Tibial nerve (tissue), 4 donors: ENCODE measurements around the gene SYCP1. TPM values are rescaled to one million over a fixed set of nuclear protein-coding genes. Genes with fewer than 3 reads are reported as not detected.
"Not testable (repeated sequence)": the region's sequence is repeated elsewhere in the genome, so short reads cannot be mapped to it uniquely, and the experiment has no call there.

Experiments used
- DNase-seq, 2 donors: peaks; one replicate each; pipeline ENCODE4 v3.0.0-alpha.2; 2019; ENCODE audit warnings: low spot score in 2 of 2
- H3K27ac ChIP-seq, 4 donors: fragments of 200-600 bp; sonication (generic) in 3 of 4; one replicate each; pipeline ENCODE4 v1.5.1; 2017 to 2019; ENCODE audit warnings: mild to moderate bottlenecking in 1 of 4
- H3K27me3 ChIP-seq, 2 donors: fragments of 200-600 bp; sonication (generic) in 1 of 2; one replicate each; pipeline versions ENCODE4 v1.5.1 to v1.6.0; 2017 to 2019
- H3K36me3 ChIP-seq, 3 donors: fragments of 200-600 bp; sonication (generic); one replicate each; pipeline ENCODE4 v1.5.1; 2018 to 2019
- H3K4me1 ChIP-seq, 4 donors: fragments of 200-600 bp; sonication (generic) in 3 of 4; one replicate each; pipeline ENCODE4 v1.5.1; 2017 to 2019
- H3K4me3 ChIP-seq, 4 donors: fragments of 200-600 bp; sonication (generic) in 3 of 4; one replicate each; pipeline ENCODE4 v1.5.1; 2017 to 2019; ENCODE audit warnings: mild to moderate bottlenecking in 1 of 4, moderate library complexity in 1 of 4
- H3K9me3 ChIP-seq, 4 donors: fragments of 200-600 bp; sonication (generic) in 3 of 4; one replicate each; pipeline ENCODE4 v1.5.1; 2017 to 2019
- EP300 ChIP-seq, 2 donors: sonication (generic); formaldehyde crosslinking; IDR thresholded peaks; one replicate each; pipeline ENCODE4 v1.6.1; 2017; ENCODE audit warnings: antibody characterized with exemption in 2 of 2, mild to moderate bottlenecking in 1 of 2
- POLR2A ChIP-seq, 2 donors: fragments of 450-650 bp; IDR thresholded peaks; one replicate each; pipeline ENCODE4 v1.6.1; 2017; ENCODE audit warnings: antibody characterized with exemption in 2 of 2, mild to moderate bottlenecking in 2 of 2, moderate library complexity in 2 of 2
- WGBS, 2 donors: methylation state at CpG; one replicate each; pipeline ENCODE4 v1.1.5; 2018; 5-methylcytosine and 5-hydroxymethylcytosine counted together
- total RNA-seq, 4 donors: library from RNA; depleted of rRNA; stranded (reverse); fragments of >200 nt; gene quantifications; one replicate each; pipeline ENCODE4 v1.1.0, GENCODE V29; 2016
- TF ChIP-seq, protein P1 (sequence below), 5 experiments: fragments of 200-600 bp in 3 of 5; fragments of 450-650 bp in 2 of 5; sonication (generic) in 3 of 5; IDR thresholded peaks; one replicate each; pipeline ENCODE4 v1.5.1; 2016 to 2019; ENCODE audit warnings: antibody characterized with exemption in 5 of 5, mild to moderate bottlenecking in 3 of 5, moderate library complexity in 2 of 5

Gene SYCP1
- total RNA-seq, 4 donors from 2014 or later, result not detected

DNA sequence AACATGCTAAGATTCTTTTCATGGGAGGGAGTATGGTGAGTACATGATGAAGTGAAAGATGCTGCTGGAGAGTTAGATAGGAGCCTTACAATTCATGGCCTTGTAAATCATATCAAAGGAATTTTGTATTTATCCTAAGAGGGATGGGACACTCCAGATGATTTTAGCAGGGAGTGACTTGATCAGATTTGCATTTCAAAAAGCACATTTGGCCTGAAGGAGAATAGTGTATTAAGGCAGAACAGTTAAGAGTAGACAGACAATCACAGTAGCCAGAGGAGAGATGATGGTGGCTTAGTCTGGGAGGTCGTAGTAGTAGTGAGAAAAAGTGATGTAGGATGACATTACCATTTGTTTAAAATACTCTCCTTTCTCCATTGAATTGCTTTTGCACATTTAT, 48.8 kb downstream of the SYCP1 start:
- Histone ChIP-seq H3K4me1 (peaks cover 0 to 12% (median 0%) of the 10 kb centered on the region in 4 donors), H3K27ac (no peak overlapping the region), H3K4me3 (no peak overlapping the region), H3K9me3 (no peaks in the 10 kb centered on the region), H3K36me3 (no peaks in the 10 kb centered on the region), H3K27me3 (no peaks in the 10 kb centered on the region)
- no peak for TF ChIP-seq POLR2A (IDR thresholded peaks at IDR 0.05)
- WGBS, 2 donors, result 80 to 88% methylated on average over 1 of the region's 1 CpG
- no peak for DNase-seq

DNA sequence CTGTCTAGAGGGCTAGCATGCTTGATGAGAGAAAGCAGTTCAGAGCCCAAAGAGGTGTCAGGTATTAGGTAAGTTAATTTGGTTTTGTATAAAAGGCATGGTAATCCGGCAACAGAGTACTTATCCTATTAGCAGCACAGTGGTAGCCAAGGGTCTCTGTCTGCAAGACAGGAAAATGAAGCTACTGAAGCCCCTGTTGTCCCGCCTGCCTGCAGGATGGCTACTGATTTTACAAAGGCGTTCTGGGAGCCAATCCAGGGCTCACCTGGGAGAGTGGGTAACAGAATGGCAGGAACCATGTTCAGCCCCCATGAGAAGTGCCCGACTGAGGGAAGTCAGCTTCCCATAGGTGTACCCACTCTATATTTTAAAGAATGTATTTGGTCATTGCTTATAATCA, 61.1 kb downstream of the SYCP1 start:
- not testable (repeated sequence) for H3K27me3 ChIP-seq, H3K9me3 ChIP-seq, DNase-seq, H3K36me3 ChIP-seq, H3K4me3 ChIP-seq, H3K4me1 ChIP-seq, H3K27ac ChIP-seq
- WGBS, 2 donors, result 69 to 84% methylated on average over 4 of the region's 4 CpGs

DNA sequence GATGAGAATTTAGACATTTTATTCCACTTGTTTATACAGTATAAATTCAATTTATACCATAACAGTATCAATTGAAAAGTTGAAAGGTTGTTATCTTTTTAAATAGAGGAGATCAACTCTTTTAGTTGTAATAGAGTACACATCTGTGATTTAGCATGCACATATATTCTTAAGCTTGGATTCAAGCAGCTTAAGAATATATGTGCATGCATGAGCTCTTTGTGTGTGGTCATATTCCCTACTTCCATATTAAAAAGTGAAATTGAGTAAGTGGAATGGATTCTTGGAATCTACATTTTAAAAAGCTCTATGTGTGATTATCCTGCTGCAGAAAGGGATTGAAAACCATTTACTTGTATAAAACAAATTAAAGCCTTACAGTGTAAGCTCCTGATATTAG, 71.9 kb downstream of the SYCP1 start:
- Histone ChIP-seq H3K4me1 (no peaks in the 10 kb centered on the region), H3K27me3 (no peaks in the 10 kb centered on the region), H3K27ac (no peak overlapping the region), H3K4me3 (no peak overlapping the region), H3K9me3 (peaks cover 0 to 9% (median 0%) of the 10 kb centered on the region in 4 donors), H3K36me3 (no peaks in the 10 kb centered on the region)
- TF ChIP-seq POLR2A (IDR thresholded peaks at IDR 0.05), result no peak
- TF ChIP-seq, protein P1, sequence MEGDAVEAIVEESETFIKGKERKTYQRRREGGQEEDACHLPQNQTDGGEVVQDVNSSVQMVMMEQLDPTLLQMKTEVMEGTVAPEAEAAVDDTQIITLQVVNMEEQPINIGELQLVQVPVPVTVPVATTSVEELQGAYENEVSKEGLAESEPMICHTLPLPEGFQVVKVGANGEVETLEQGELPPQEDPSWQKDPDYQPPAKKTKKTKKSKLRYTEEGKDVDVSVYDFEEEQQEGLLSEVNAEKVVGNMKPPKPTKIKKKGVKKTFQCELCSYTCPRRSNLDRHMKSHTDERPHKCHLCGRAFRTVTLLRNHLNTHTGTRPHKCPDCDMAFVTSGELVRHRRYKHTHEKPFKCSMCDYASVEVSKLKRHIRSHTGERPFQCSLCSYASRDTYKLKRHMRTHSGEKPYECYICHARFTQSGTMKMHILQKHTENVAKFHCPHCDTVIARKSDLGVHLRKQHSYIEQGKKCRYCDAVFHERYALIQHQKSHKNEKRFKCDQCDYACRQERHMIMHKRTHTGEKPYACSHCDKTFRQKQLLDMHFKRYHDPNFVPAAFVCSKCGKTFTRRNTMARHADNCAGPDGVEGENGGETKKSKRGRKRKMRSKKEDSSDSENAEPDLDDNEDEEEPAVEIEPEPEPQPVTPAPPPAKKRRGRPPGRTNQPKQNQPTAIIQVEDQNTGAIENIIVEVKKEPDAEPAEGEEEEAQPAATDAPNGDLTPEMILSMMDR (IDR thresholded peaks at IDR 0.05), result no peak
- TF ChIP-seq EP300 (IDR thresholded peaks at IDR 0.05), result no peak
- DNase-seq, result no peak

DNA sequence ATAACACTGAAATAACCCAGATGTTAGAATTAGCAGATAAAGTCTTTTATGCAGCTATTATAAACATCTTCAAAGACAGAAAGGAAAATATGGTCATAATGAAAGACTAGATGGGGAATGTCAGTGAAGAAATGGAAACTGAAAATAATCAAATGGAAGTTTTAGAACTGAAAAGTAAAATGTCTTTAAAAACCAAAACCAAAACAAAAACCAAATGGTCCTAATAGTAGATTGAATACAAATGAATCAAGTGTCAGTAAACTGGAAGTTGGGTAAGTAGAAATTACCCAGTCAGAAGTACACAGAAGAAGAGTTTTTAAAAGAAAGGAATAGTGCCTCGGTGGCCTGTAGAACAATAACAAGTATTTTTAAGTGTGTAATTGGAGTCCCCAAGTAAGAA, 72.7 kb downstream of the SYCP1 start:
- WGBS, 2 donors, result 85 to 87% methylated on average over 1 of the region's 1 CpG
- Histone ChIP-seq H3K4me3 (no peak overlapping the region), H3K27me3 (no peaks in the 10 kb centered on the region), H3K9me3 (peaks cover 0 to 13% (median under 1%) of the 10 kb centered on the region in 4 donors), H3K4me1 (no peaks in the 10 kb centered on the region), H3K36me3 (no peaks in the 10 kb centered on the region), H3K27ac (no peak overlapping the region)
- no peak for DNase-seq
- TF ChIP-seq, protein P1 (IDR thresholded peaks at IDR 0.05), result no peak
- TF ChIP-seq POLR2A (IDR thresholded peaks at IDR 0.05), result no peak
- TF ChIP-seq EP300 (IDR thresholded peaks at IDR 0.05), result no peak

DNA sequence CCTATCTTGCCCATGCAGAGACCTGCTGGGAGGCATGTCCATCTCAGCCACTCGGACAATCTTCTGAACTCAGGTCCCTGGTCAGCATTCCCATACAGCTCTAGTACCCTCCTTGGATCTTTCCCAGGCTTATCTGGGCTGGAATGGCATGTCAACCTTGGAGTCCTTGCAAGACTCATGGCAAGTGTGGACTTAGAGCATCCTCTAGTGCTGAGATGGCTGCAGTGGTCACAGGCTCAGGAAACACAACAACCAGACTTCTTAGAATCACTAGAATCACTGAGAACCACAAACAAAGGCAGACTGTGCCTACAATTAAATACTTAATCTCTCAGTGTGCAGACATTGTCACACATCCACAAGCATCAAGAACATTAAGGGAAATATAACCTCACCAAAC, 101.9 kb downstream of the SYCP1 start:
- no peak for DNase-seq
- Histone ChIP-seq H3K27me3 (no peaks in the 10 kb centered on the region), H3K4me1 (no peaks in the 10 kb centered on the region), H3K4me3 (no peak overlapping the region), H3K27ac (no peak overlapping the region), H3K9me3 (no peaks in the 10 kb centered on the region), H3K36me3 (no peaks in the 10 kb centered on the region)
- WGBS, 2 donors, result 89% methylated on average over 1 of the region's 1 CpG; no CpG with 5 or more reads in 1 of the 2 donors
- no peak for TF ChIP-seq EP300 (IDR thresholded peaks at IDR 0.05)
- no peak for TF ChIP-seq POLR2A (IDR thresholded peaks at IDR 0.05)
- TF ChIP-seq, protein P1 (IDR thresholded peaks at IDR 0.05), result no peak

DNA sequence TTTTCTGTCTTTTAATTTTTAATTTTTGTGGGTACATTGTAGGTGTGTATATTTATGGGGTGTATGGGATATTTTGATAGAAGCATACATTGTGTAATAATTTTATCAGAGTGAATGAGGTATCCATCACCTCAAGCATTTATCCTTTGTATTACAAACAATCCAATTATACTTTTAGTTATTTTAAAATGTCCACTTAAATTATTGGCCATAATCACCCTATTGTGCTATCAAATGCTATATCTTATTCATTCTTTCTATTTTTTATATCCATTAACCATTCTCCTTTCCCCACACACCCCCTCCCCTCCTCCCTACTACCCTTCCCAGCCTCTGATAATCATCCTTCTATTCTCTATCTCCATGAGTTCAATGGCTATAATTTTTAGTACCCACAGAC, 104.8 kb downstream of the SYCP1 start:
- Histone ChIP-seq H3K36me3 (no peaks in the 10 kb centered on the region), H3K4me3 (no peak overlapping the region), H3K27me3 (no peaks in the 10 kb centered on the region), H3K4me1 (no peaks in the 10 kb centered on the region), H3K9me3 (no peaks in the 10 kb centered on the region), H3K27ac (no peak overlapping the region)
- no peak for DNase-seq
- no peak for TF ChIP-seq EP300 (IDR thresholded peaks at IDR 0.05)
- no peak for TF ChIP-seq POLR2A (IDR thresholded peaks at IDR 0.05)
- TF ChIP-seq, protein P1 (IDR thresholded peaks at IDR 0.05), result no peak
